K562 (cell line): ENCODE results near the gene XIRP1. TPM values are rescaled to one million over a fixed set of nuclear protein-coding genes. Genes with fewer than 3 reads are reported as not detected.

Experiments
- E2F4 ChIP-seq: sonication (generic); formaldehyde crosslinking; IDR thresholded peaks from 2 replicates; pipeline ENCODE4 v1.8.0; 2022; ENCODE audit warnings: mild to moderate bottlenecking, low read depth, missing genetic modification reagents
- ZNF592 ChIP-seq: fragments of 450-650 bp; IDR thresholded peaks from 2 replicates; pipeline ENCODE4 v1.6.1; 2017; ENCODE audit warnings: antibody characterized with exemption, mild to moderate bottlenecking
- polyA plus RNA-seq, 8 experiments: library from polyadenylated mRNA; depleted of rRNA in 4 of 8; stranded (reverse) in 5 of 8; unstranded in 3 of 8; fragments of >200 nt; fragmentation: Nextera tagmentation in 2 of 8; fragmentation: Illumina TruSeq in 1 of 8; extraction: Ambion mirVana in 2 of 8; extraction: Trizol in 1 of 8; gene quantifications; 2 replicates each; pipeline versions ENCODE4 v1.2.1 to v1.2.3, GENCODE V29; 2011 to 2014; ENCODE audit warnings: inconsistent platforms in 1 of 8, missing spikeins in 1 of 8
- total RNA-seq, 7 experiments: library from RNA; depleted of rRNA in 6 of 7; stranded (reverse); fragments of >200 nt in 6 of 7; fragmentation: Illumina TruSeq in 2 of 7; extraction: Trizol in 2 of 7; gene quantifications; 2 replicates each; pipeline versions ENCODE4 v1.2.1 to v1.2.3, GENCODE V29; 2011 to 2021; ENCODE audit warnings: low replicate concordance in 1 of 7

XIRP1 gene
- total and polyA plus RNA-seq, 9 of the 15 experiments (the other 6 are each of a cell fraction or from before 2014, with no cell fraction given), result 0.03 to 0.27 (median 0.08) TPM; not detected in 3

- TF ChIP-seq ZNF592 (0 out of 2 replicates have a peak, but pooled peaks have one; percentile 21), E2F4 (CRISPR knock-in tag) (no peak)
- TF ChIP-seq, all 486 proteins: peak for 64
Observed at GRCh38 chr3:39150803-39151631, 41.4 kb downstream of the XIRP1 start (continued).
